Measurements from ENCODE around the gene LRIF1. TPM values are rescaled to one million over a fixed set of nuclear protein-coding genes. Genes with fewer than 3 reads are reported as not detected.

LRIF1 gene
- total and polyA plus RNA-seq, 2 of the 4 experiments (the other 2 are of a cell fraction) = 5.4 to 6.8 TPM

- Histone ChIP-seq H2AFZ (replicated peaks; ENCODE audit: low read length, poor library complexity) (no peak overlapping the region), H3K27me3 (ENCODE audit: control insufficient read depth, insufficient read depth, low read length) (no peaks in the 10 kb centered on the region), H3K79me1 (ENCODE audit: low read depth in 1 of 2, low read length in 2 of 2) (no peaks in the 10 kb centered on the region), H2BK5ac (ENCODE audit: low read depth, low read length, poor library complexity, severe bottlenecking) (no peak overlapping the region), H4K91ac (ENCODE audit: insufficient read depth, low read depth, low read length) (no peak overlapping the region), H3K4me1 (ENCODE audit: control insufficient read depth, insufficient read depth, low read length) (no peaks in the 10 kb centered on the region), H3K56ac (ENCODE audit: extremely low read depth, insufficient read depth, low read length) (no peak overlapping the region), H3K9me1 (ENCODE audit: insufficient read depth, low read length) (no peaks in the 10 kb centered on the region), H2BK20ac (ENCODE audit: low read depth, low read length) (no peak overlapping the region), H3K4ac (ENCODE audit: low read depth, low read length) (no peak overlapping the region), H3K36me3 (ENCODE audit: control insufficient read depth, insufficient read depth, low read length) (no peaks in the 10 kb centered on the region), H3K23ac (ENCODE audit: low read depth, low read length) (no peak overlapping the region), H3K4me2 (ENCODE audit: low read depth, low read length) (no peak overlapping the region), H4K20me1 (ENCODE audit: insufficient read depth, low read length) (no peaks in the 10 kb centered on the region), H4K5ac (ENCODE audit: low read depth, low read length) (no peak overlapping the region), H4K8ac (ENCODE audit: low read depth in 2 of 2, low read length in 2 of 2) (no peak overlapping the region), H3K9ac (ENCODE audit: low read depth, low read length) (no peak overlapping the region), H3K14ac (replicated peaks; ENCODE audit: low read depth, low read length) (no peak overlapping the region), H3K4me3 (ENCODE audit: insufficient read depth, low read depth, low read length) (no peak overlapping the region), H2AK5ac (ENCODE audit: low read depth, low read length) (no peak overlapping the region), H2AK9ac (replicated peaks; ENCODE audit: low read depth, low read length, poor library complexity) (no peak overlapping the region), H3K9me3 (ENCODE audit: control insufficient read depth, insufficient read depth, low read length) (no peaks in the 10 kb centered on the region), H3K18ac (ENCODE audit: low read depth, low read length) (no peak overlapping the region), H2BK120ac (ENCODE audit: low read depth, low read length) (no peak overlapping the region), H3K27ac (ENCODE audit: insufficient read depth, low read length) (no peak overlapping the region), H2BK15ac (ENCODE audit: low read depth, low read length) (no peak overlapping the region)
- TF ChIP-seq, protein P1, sequence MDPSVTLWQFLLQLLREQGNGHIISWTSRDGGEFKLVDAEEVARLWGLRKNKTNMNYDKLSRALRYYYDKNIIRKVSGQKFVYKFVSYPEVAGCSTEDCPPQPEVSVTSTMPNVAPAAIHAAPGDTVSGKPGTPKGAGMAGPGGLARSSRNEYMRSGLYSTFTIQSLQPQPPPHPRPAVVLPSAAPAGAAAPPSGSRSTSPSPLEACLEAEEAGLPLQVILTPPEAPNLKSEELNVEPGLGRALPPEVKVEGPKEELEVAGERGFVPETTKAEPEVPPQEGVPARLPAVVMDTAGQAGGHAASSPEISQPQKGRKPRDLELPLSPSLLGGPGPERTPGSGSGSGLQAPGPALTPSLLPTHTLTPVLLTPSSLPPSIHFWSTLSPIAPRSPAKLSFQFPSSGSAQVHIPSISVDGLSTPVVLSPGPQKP (IDR thresholded peaks at IDR 0.05; ENCODE audit: borderline replicate concordance, low read depth, low read length) = no peak
- no peak for TF ChIP-seq RCOR1 (IDR thresholded peaks at IDR 0.05; ENCODE audit: insufficient replicate concordance, low read length)
- TF ChIP-seq POLR2A (IDR thresholded peaks at IDR 0.05; ENCODE audit: low read depth, low read length) = no peak
- no peak for TF ChIP-seq CEBPB (IDR thresholded peaks at IDR 0.05; ENCODE audit: low read depth, low read length)
- no peak for TF ChIP-seq CHD1 (IDR thresholded peaks at IDR 0.05; ENCODE audit: low read depth, low read length)
- TF ChIP-seq MAFK (IDR thresholded peaks at IDR 0.05; ENCODE audit: low read depth, low read length) = no peak
- TF ChIP-seq MAZ (IDR thresholded peaks at IDR 0.05; ENCODE audit: borderline replicate concordance, low read depth, low read length) = no peak
- TF ChIP-seq RFX5 (IDR thresholded peaks at IDR 0.05; ENCODE audit: low read depth, low read length) = no peak
- no peak for TF ChIP-seq FOS (IDR thresholded peaks at IDR 0.05; ENCODE audit: low read depth, low read length)
- no peak for TF ChIP-seq USF2 (IDR thresholded peaks at IDR 0.05; ENCODE audit: low read depth, low read length)
- no TSS peak for BruUV-seq (replicated peaks)
- ChIA-PET CTCF (no interaction called here), POLR2A (ENCODE audit: unreplicated experiment) (no interaction called here)
- no peak for ATAC-seq (ENCODE audit: low read depth)
- intact Hi-C loops (cut with micrococcal nuclease) = no loop called here
- DNase-seq = no peak
- dilution Hi-C loops (cut with HindIII; ENCODE audit: low sequenced_read_pairs, unreplicated experiment) = no loop called here
- in situ Hi-C loops (cut with MboI; ENCODE audit: low sequenced_read_pairs) = no loop called here
- WGBS, 2 experiments (ENCODE audit: extremely low coverage in 2 of 2, insufficient read length in 1 of 2) = 17% methylated on average over 1 of the region's 6 CpGs; no CpG with 5 or more reads in 1 of the 2 experiments
Observed at GRCh38 chr1:110902820-110903463, 60.8 kb downstream of the LRIF1 start.
